Measurements from ENCODE around the gene TMIE.
"Not testable (repeated sequence)": the region's sequence is repeated elsewhere in the genome, so short reads cannot be mapped to it uniquely, and the experiment has no call there.

TMIE gene

DNA sequence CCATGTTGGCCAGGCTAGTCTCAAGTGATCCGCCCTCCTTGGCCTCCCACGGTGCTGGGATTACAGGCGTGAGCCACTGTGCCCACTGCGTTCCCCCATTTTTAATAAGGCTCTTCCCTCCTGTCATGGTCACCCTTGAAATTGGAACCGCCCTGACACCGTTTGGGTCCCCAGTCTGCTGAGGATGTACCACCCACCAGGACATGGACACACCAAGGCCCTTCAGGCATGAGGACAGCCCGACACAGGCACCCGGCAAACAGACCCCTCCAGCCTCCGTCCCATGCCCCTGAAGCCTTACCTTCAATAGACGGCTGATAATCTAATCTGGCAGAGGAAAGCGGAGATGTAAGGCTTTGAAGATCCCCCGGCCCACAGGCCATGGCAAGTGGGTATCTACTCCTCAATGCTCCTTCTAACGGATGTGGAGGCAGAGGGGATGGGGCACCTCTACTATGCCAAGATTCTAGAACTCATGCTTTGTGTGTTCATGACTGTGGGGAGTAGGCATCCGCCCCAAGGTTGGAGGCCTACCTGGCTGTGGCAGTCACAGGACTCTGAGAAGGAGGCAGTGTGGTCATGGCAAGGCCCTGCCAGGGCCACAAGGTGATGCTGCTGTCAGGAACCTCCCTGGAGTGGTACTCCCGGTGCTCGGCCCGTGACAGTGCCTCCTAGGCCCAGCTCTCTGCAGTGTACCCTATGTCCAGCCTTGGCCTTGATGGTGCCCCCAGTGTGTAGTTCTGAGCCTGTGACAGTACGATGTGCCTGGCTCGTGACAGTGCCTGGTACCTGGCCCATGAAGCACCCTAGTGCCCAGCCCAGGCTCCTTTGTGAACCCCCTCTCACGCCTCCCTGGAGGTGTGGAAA, 35.0 kb downstream of the TMIE start:
- no peak for TF ChIP-seq CTCF (IDR thresholded peaks at IDR 0.05; ENCODE audit: borderline replicate concordance, insufficient read depth, low read depth, low read length)
- H3K4me3 ChIP-seq (ENCODE audit: low read depth, low read length) = no peak overlapping the region

GRCh38 chr3:46737329-46737731, 36.1 kb downstream of the TMIE start:
- H3K4me3 ChIP-seq (ENCODE audit: low read depth, low read length) = no peak overlapping the region
- TF ChIP-seq CTCF (IDR thresholded peaks at IDR 0.05; ENCODE audit: borderline replicate concordance, insufficient read depth, low read depth, low read length) = no peak

- not testable (repeated sequence) for H3K4me3 ChIP-seq (ENCODE audit: low read depth, low read length)
These were observed 38.4 kb downstream of the TMIE start for GRCh38 chr3:46739565-46739964.

GRCh38 chr3:46742992-46743585, 41.9 kb downstream of the TMIE start:
- no peak for TF ChIP-seq CTCF (IDR thresholded peaks at IDR 0.05; ENCODE audit: borderline replicate concordance, insufficient read depth, low read depth, low read length)
- no peak overlapping the region for H3K4me3 ChIP-seq (ENCODE audit: low read depth, low read length)

DNA sequence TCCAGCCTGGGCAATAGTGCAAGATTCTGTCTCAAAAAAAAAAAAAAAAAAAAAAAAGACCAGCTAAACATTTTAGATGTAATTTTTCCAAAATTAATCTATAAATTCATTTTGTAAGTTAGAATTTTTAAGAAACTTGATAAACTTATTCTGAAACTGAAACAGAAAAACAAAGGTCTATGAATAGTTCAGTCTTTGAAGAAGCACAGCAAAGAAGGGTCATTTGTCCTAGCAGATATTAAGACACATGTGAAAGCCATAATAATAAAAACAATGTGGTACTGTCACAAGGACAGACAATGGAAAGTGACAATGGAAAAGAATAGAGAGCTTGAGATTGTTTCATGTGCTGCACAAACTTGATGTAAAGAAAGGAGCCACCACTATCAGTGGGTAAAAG, 45.5 kb downstream of the TMIE start:
- no peak overlapping the region for H3K4me3 ChIP-seq (ENCODE audit: low read depth, low read length)
- no peak for TF ChIP-seq CTCF (IDR thresholded peaks at IDR 0.05; ENCODE audit: borderline replicate concordance, insufficient read depth, low read depth, low read length)

- no peak for TF ChIP-seq CTCF (IDR thresholded peaks at IDR 0.05; ENCODE audit: borderline replicate concordance, insufficient read depth, low read depth, low read length)
- H3K4me3 ChIP-seq (ENCODE audit: low read depth, low read length) = no peak overlapping the region
These were observed 47.0 kb downstream of the TMIE start for GRCh38 chr3:46748170-46748569.

- no peak for TF ChIP-seq CTCF (IDR thresholded peaks at IDR 0.05; ENCODE audit: borderline replicate concordance, insufficient read depth, low read depth, low read length)
- no peak overlapping the region for H3K4me3 ChIP-seq (ENCODE audit: low read depth, low read length)
These were observed 47.9 kb downstream of the TMIE start for GRCh38 chr3:46749129-46749528.
